C4-2B (cell line): ENCODE results near the gene ROM1.

Source experiments
- CTCF ChIP-seq: fragments of 450-650 bp; conservative IDR thresholded peaks from 2 replicates; pipeline ENCODE4 v1.5.1; 2017; ENCODE audit warnings: mild to moderate bottlenecking
- ZFX ChIP-seq: fragments of 450-650 bp; IDR thresholded peaks from 2 replicates; pipeline ENCODE4 v1.6.1; 2017

DNA sequence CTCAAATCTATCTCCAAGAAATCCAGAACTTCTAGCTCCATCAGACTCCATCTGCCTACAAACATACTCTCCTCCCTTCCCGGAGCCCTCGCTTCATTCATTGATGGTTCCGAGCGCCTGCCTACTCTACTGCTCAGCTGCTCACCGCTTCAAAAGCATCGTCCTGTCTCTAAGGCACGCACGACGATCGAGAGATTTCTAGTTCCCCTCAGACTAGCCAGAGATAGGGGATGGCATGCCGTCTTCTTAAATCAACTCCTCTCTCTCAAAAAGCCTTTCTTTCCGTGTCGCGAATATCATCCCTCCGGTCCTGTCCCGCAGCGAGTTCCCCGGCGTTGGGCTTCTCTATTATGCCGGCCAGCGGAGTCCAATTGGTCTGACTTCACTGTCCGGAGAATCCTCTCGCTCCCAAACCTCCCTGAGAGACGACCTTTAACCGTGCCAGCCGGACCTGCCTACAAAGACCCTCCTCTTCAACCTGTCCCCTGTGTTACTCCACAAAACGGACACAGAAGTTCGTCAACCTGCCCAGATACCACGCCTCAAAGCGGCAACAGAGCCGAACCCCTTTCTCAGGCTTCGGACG, 40.0 kb upstream of the ROM1 start:
- TF ChIP-seq CTCF (no peak), ZFX (no peak)
